Measurements from ENCODE around the gene ZNF773. TPM values are rescaled to one million over a fixed set of nuclear protein-coding genes. Genes with fewer than 3 reads are reported as not detected.

ZNF773 gene
- 18.7 TPM for total RNA-seq

GRCh38 chr19:57499680-57500395 lies at the start of gene ZNF773:
Gene ZNF773 (plus strand): TSS chr19:57499938. CDS start chr19:57500081, 143 bp downstream.

DNA sequence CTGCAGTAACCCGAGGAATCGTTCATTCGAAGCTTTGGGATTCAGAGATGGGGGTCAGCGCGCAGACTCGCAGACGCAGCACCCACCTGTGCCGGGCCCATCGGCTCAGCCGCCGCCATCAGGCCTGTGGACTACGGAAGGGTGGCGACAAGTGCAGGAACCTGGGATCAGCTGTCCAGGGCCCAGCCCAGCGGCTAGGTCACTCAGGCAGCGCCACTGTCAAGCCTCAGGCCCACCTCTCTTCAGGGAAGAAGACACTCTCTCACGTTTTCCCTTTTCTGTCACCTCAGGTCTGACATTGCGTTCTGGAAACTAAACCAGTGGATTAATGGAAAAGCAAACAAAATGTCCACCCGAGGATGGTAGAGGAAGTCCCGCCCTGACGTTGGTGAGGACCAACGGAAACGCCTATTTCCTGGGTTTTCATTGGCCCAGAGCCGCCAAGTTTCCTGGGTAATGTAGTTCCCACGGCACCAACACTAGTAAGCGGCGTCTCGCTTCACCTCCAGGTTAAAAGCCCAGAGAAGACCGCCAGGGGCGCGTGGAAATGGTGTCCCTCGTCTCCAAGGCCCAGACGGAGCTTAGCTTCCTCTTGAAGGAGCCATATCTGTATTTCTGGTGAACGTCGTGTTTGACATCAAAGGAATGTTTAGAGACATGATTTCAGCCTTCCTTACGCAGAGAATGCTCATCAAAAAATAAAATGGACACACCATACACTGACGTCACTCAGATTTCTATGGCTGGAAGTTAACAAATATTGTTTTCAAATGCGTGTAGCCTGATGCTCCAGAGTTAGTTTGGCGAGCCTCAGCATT lies 22.3 kb upstream of the ZNF773 start, which contains the start of gene ZNF772:
ZNF772 (minus strand) TSS at position 376 of the 818 bp plus-strand sequence; CDS start at position 119, 257 bp downstream.

DNA sequence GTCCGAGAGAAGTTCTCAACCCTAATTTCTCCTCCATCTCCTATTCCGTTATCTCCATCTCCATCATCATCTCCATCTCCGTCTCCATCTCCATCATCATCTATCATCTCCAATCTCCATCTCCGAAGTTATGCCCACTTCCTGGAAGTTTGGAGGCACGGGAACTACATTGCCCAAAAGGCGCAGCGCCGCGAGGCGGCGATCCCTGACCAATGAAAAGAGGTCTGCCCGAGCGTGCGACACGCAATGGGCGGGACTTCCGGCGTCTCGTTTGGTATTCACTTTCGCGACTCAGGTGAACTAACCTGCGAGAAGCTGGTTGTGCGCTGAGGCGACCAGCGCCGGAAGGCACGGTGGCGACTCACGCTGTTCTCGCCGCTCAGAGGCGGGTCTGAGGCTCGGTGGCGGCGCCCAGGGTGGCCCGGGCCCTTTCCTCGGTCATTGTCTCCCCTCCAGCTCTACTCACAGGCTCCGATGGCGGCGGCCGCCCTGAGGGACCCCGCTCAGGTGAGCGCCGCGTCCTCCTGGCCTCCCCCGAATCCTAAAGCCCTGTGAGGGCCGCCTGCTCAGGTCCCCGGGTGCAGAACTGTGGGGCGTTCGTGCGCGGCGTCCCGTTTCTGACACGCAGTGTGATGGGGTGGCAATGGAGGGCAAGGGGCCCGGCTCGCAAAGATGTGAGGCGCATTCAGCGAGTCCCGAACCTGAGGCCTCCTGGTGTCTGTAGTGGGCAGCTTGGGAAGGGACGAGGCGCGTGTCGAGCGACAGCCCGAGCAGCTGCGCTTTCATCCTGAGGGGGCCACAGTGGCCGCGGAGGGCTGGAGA lies 12.1 kb upstream of the ZNF773 start, which contains the start of gene ZNF419:
ZNF419 (plus strand) TSS at position 274 of the 822 bp plus-strand sequence; CDS start at position 475, 201 bp downstream.

DNA sequence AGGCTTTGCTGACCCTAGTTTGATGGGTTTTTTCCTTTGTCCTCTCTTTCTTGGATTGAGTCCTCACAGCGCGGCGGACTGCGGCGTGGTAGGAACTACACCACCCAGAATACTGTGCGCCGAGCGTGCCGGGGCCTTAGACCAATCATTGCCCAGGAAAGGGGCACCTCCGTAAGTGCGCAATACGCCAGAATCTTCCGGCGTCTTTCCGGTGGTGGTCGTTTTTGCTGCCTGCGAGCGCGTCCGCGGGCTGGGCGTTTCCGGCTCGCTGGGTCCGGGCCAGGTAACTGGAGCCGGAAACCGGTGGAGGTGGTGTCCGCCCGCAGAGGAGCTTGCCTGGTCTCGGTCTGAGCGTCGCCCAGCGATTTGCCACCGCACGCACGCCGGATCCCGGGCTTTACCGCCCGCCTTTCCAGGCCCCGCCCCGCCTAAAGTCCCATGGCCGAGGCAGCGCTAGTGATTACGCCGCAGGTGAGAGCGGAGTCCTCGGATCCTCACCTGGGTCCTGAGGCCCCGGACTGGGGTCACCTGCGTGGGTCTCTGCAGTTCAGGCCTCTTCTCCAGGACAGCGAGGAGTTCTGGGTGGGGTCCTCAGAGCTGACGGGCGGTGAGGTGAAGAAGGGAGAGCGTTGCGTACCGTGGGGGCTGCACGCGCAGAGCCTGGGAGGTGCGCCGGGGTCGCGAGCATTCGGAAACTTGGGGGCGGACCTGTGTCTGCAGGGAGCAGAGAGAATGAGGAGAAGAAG lies 27.6 kb downstream of the ZNF773 start, which contains the start of gene ZNF549:
ZNF549 (plus strand) TSS at position 221 of the 746 bp plus-strand sequence; CDS start at position 439, 218 bp downstream.

Small RNAs within 50 kb of the gene (small RNA-seq; reads per million reads assigned to genes)
- gene VN1R107P = not detected

Other genes starting within 250 kb of the ZNF773 start
- gene ZNF460, start 219.5 kb upstream of the ZNF773 start, total RNA-seq = 128 TPM
- 26.5 TPM for gene ZNF543, start 179.5 kb upstream of the ZNF773 start, total RNA-seq
- gene ZNF304, start 148.7 kb upstream of the ZNF773 start, total RNA-seq = 19.8 TPM
- 20.5 TPM for gene TRAPPC2B, start 136.4 kb upstream of the ZNF773 start, total RNA-seq
- gene ZNF547, start 136.4 kb upstream of the ZNF773 start, total RNA-seq = 7.8 TPM
- 35.1 TPM for gene ZNF548, start 110.1 kb upstream of the ZNF773 start, total RNA-seq
- 30.7 TPM for gene ZNF17, start 88.8 kb upstream of the ZNF773 start, total RNA-seq
- 33.9 TPM for gene ZNF749, start 64.6 kb upstream of the ZNF773 start, total RNA-seq
- 5.5 TPM for gene VN1R1, start 42.8 kb upstream of the ZNF773 start, total RNA-seq
- 66.7 TPM for gene ZNF772, start 22.4 kb upstream of the ZNF773 start, total RNA-seq
- gene ZNF419, start 12.2 kb upstream of the ZNF773 start, total RNA-seq = 21.7 TPM
- 19.6 TPM for gene ZNF549, start 27.4 kb downstream of the ZNF773 start, total RNA-seq
- 13.4 TPM for gene ZNF550, start 59.9 kb downstream of the ZNF773 start, total RNA-seq
- 14.1 TPM for gene ZNF416, start 79.0 kb downstream of the ZNF773 start, total RNA-seq
- gene ZIK1, start 84.2 kb downstream of the ZNF773 start, total RNA-seq = 24.2 TPM
- gene ZNF530, start 99.9 kb downstream of the ZNF773 start, total RNA-seq = 5.3 TPM
- 39.7 TPM for gene ZNF134, start 114.3 kb downstream of the ZNF773 start, total RNA-seq
- gene ZNF211, start 133.2 kb downstream of the ZNF773 start, total RNA-seq = 30.7 TPM
- not detected for gene ZSCAN4, start 169.0 kb downstream of the ZNF773 start, total RNA-seq
- gene ZNF551, start 182.0 kb downstream of the ZNF773 start, total RNA-seq = 16.1 TPM
- gene ZNF154, start 209.3 kb downstream of the ZNF773 start, total RNA-seq = 31.4 TPM
- gene ZNF671, start 227.7 kb downstream of the ZNF773 start, total RNA-seq = 27.0 TPM
- 43.6 TPM for gene ZNF776, start 246.9 kb downstream of the ZNF773 start, total RNA-seq

Data from diencephalon (tissue), 1 donor.